H1 (cell line): ENCODE results near the gene CLEC16A. TPM values are rescaled to one million over a fixed set of nuclear protein-coding genes. Genes with fewer than 3 reads are reported as not detected.

Experiments used
- CTCF ChIA-PET: fragments of 300-600 bp; sonication (Branson Sonifier 250); formaldehyde crosslinking; loops from one replicate; lab custom pipeline; 2021; ENCODE audit not compliant: partially characterized antibody; lab: Charles Lee
- POLR2A ChIA-PET: fragments of 300-600 bp; sonication (Branson Sonifier 250); formaldehyde crosslinking; loops from one replicate; lab custom pipeline; 2021; ENCODE audit warnings: inconsistent platforms; ENCODE audit not compliant: partially characterized antibody; lab: Charles Lee
- DNase-seq, 2 experiments: peaks; one replicate each; pipeline versions ENCODE4 v3.0.0 to v3.0.0-alpha.2; 2010 to 2022; ENCODE audit warnings: low spot score in 2 of 2, low read depth in 1 of 2, mixed read lengths in 1 of 2
- FAIRE-seq: peaks from 2 replicates; lab custom pipeline; 2011; peaks lifted over from hg19 to GRCh38; lab: Jason Lieb, UNC
- H2AFZ ChIP-seq: 2 replicates; pipeline ENCODE4 v1.8.1; 2012; ENCODE audit warnings: low read length, inconsistent platforms
- H2AK5ac ChIP-seq: 2 replicates; pipeline ENCODE4 v1.6.1; 2013; ENCODE audit warnings: low read depth, low read length
- H2BK120ac ChIP-seq: replicated peaks from 2 replicates; pipeline ENCODE3; 2013; ENCODE audit warnings: low read depth, low read length, inconsistent platforms
- H2BK12ac ChIP-seq: 2 replicates; pipeline ENCODE4 v1.6.1; 2013; ENCODE audit warnings: low read depth, low read length
- H2BK15ac ChIP-seq: 2 replicates; pipeline ENCODE4 v1.6.1; 2013; ENCODE audit warnings: low read length
- H2BK20ac ChIP-seq: 2 replicates; pipeline ENCODE4 v1.6.1; 2013; ENCODE audit warnings: low read length
- H2BK5ac ChIP-seq: 2 replicates; pipeline ENCODE4 v1.6.1; 2013; ENCODE audit warnings: low read depth, low read length
- H3K14ac ChIP-seq: 2 replicates; pipeline ENCODE4 v1.6.1; 2013; ENCODE audit warnings: inconsistent platforms; ENCODE audit not compliant: insufficient read length
- H3K18ac ChIP-seq: 2 replicates; pipeline ENCODE4 v1.6.1; 2013; ENCODE audit warnings: low read length; ENCODE audit errors: extremely low read depth
- H3K23ac ChIP-seq: 2 replicates; pipeline ENCODE4 v1.6.1; 2013; ENCODE audit warnings: inconsistent platforms; ENCODE audit not compliant: insufficient read length
- H3K23me2 ChIP-seq: 2 replicates; pipeline ENCODE4 v1.6.1; 2013; ENCODE audit warnings: low read depth, low read length
- H3K27ac ChIP-seq: 2 replicates; pipeline ENCODE4 v1.6.1; 2011; ENCODE audit warnings: low read depth, low read length, inconsistent platforms
- H3K27me3 ChIP-seq, 4 experiments: replicated peaks in 1 of 4; 1 replicate in 1 of 4; 2 replicates in 3 of 4; pipeline versions ENCODE4 v1.6.1 to v1.8.1; 2011 to 2013; ENCODE audit warnings: low read length in 3 of 4, mild to moderate bottlenecking in 3 of 4, inconsistent platforms in 2 of 4, mixed read lengths in 2 of 4, moderate library complexity in 1 of 4; ENCODE audit not compliant: control insufficient read depth in 3 of 4, insufficient read depth in 3 of 4; ENCODE audit errors: extremely low read depth in 1 of 4
- H3K36me3 ChIP-seq, 4 experiments: 2 replicates each; pipeline versions ENCODE4 v1.6.1 to v1.8.1; 2011 to 2013; ENCODE audit warnings: mild to moderate bottlenecking in 4 of 4, low read length in 3 of 4, moderate library complexity in 2 of 4, control low read depth in 1 of 4, inconsistent platforms in 1 of 4; ENCODE audit not compliant: insufficient read depth in 4 of 4, control insufficient read depth in 2 of 4
- H3K4ac ChIP-seq: replicated peaks from 2 replicates; pipeline ENCODE3; 2013; ENCODE audit warnings: low read length, low read depth, mixed read lengths, inconsistent platforms; ENCODE audit not compliant: insufficient read length
- H3K4me1 ChIP-seq, 4 experiments: replicated peaks in 1 of 4; 1 replicate in 1 of 4; 2 replicates in 3 of 4; pipeline versions ENCODE4 v1.6.1 to v1.8.1; 2011 to 2013; ENCODE audit warnings: low read length in 3 of 4, inconsistent platforms in 2 of 4, mixed read lengths in 1 of 4; ENCODE audit not compliant: insufficient read depth in 4 of 4, control insufficient read depth in 3 of 4
- H3K4me2 ChIP-seq, 2 experiments: 2 replicates each; pipeline versions ENCODE4 v1.6.1 to v1.8.1; 2011 to 2013; ENCODE audit warnings: low read depth in 2 of 2, low read length in 2 of 2, control low read depth in 1 of 2, inconsistent platforms in 1 of 2, mild to moderate bottlenecking in 1 of 2; ENCODE audit not compliant: insufficient read depth in 1 of 2
- H3K4me3 ChIP-seq, 4 experiments: fragments of 200-600, 300-600 bp in 1 of 4; sonication (generic), shearing (Covaris generic), sonication (Bioruptor Twin) in 1 of 4; 2 replicates each; pipeline versions ENCODE4 v1.5.1 to v1.8.1; 2011 to 2016; ENCODE audit warnings: low read length in 4 of 4, low read depth in 3 of 4, control low read depth in 2 of 4, inconsistent platforms in 2 of 4, mild to moderate bottlenecking in 2 of 4, mixed read lengths in 1 of 4, moderate library complexity in 1 of 4; ENCODE audit not compliant: insufficient read depth in 2 of 4; ENCODE audit errors: extremely low read depth in 1 of 4
- H3K56ac ChIP-seq: replicated peaks from 2 replicates; pipeline ENCODE3; 2013; ENCODE audit warnings: low read depth, mild to moderate bottlenecking, mixed read lengths, low read length, inconsistent platforms; ENCODE audit not compliant: insufficient read length
- H3K79me1 ChIP-seq: 2 replicates; pipeline ENCODE4 v1.6.1; 2013; ENCODE audit warnings: low read depth, low read length, control low read depth
- H3K79me2 ChIP-seq, 2 experiments: 2 replicates each; pipeline versions ENCODE4 v1.6.1 to v1.8.1; 2012 to 2013; ENCODE audit warnings: low read length in 2 of 2, mild to moderate bottlenecking in 2 of 2, inconsistent platforms in 1 of 2; ENCODE audit not compliant: insufficient read depth in 2 of 2, control insufficient read depth in 1 of 2
- H3K9ac ChIP-seq, 4 experiments: replicated peaks in 1 of 4; 1 replicate in 1 of 4; 2 replicates in 3 of 4; pipeline versions ENCODE4 v1.6.1 to v1.8.1; 2011 to 2013; ENCODE audit warnings: low read depth in 3 of 4, low read length in 3 of 4, control low read depth in 2 of 4, mild to moderate bottlenecking in 2 of 4, moderate library complexity in 2 of 4, inconsistent platforms in 1 of 4; ENCODE audit errors: extremely low read depth in 1 of 4
- H3K9me3 ChIP-seq, 2 experiments: 2 replicates each; pipeline versions ENCODE4 v1.6.1 to v1.8.1; 2012 to 2013; ENCODE audit warnings: mild to moderate bottlenecking in 2 of 2, moderate library complexity in 2 of 2, control low read depth in 1 of 2, inconsistent platforms in 1 of 2, low read depth in 1 of 2, low read length in 1 of 2, mixed read lengths in 1 of 2; ENCODE audit not compliant: insufficient read depth in 2 of 2
- H4K20me1 ChIP-seq, 2 experiments: replicated peaks in 1 of 2; 2 replicates each; pipeline versions ENCODE3 to v1.8.1; 2011 to 2013; ENCODE audit warnings: inconsistent platforms in 2 of 2, low read length in 2 of 2, mild to moderate bottlenecking in 1 of 2; ENCODE audit not compliant: insufficient read depth in 2 of 2, control insufficient read depth in 1 of 2
- H4K5ac ChIP-seq: 2 replicates; pipeline ENCODE4 v1.6.1; 2013; ENCODE audit warnings: low read length, low read depth, mixed read lengths, inconsistent platforms; ENCODE audit not compliant: insufficient read length
- H4K8ac ChIP-seq: 2 replicates; pipeline ENCODE4 v1.8.0; 2013; ENCODE audit warnings: mild to moderate bottlenecking, moderate library complexity, low read length, inconsistent platforms; ENCODE audit not compliant: insufficient read depth; ENCODE audit errors: extremely low read depth
- H4K91ac ChIP-seq: replicated peaks from 2 replicates; pipeline ENCODE3; 2013; ENCODE audit warnings: low read length, mixed read lengths, inconsistent platforms; ENCODE audit not compliant: insufficient read length
- RAD21 ChIP-seq, 2 experiments: IDR thresholded peaks in 1 of 2; conservative IDR thresholded peaks in 1 of 2; 2 replicates each; pipeline ENCODE4 v1.6.1; 2011; ENCODE audit warnings: low read depth in 2 of 2, low read length in 2 of 2, improper control_type of control experiment in 1 of 2, inconsistent platforms in 1 of 2, mild to moderate bottlenecking in 1 of 2, moderate library complexity in 1 of 2
- RXRA ChIP-seq: IDR thresholded peaks from 2 replicates; pipeline ENCODE4 v1.6.1; 2011; ENCODE audit warnings: low read depth, mild to moderate bottlenecking, low read length, moderate library complexity; ENCODE audit not compliant: insufficient read depth
- WGBS, 2 experiments: shearing (Covaris generic) in 1 of 2; methylation state at CpG; one replicate each; pipeline versions ENCODE4 v1.1.6 to v1.1.7; 2013 to 2015; ENCODE audit warnings: low lambda C conversion rate in 2 of 2, mixed read lengths in 2 of 2, inconsistent platforms in 1 of 2, low coverage in 1 of 2, missing lambda C conversion rate in 1 of 2; ENCODE audit not compliant: insufficient replicate concordance in 2 of 2, insufficient coverage in 1 of 2, insufficient read length in 1 of 2; ENCODE audit errors: extremely low coverage in 1 of 2, missing lambda C conversion rate in 1 of 2; 5-methylcytosine and 5-hydroxymethylcytosine counted together
- polyA plus RNA-seq, 7 experiments: library from polyadenylated mRNA; depleted of rRNA in 3 of 7; stranded (reverse) in 5 of 7; unstranded in 2 of 7; fragments of >200 nt in 5 of 7; fragments of 200-250 nt in 2 of 7; gene quantifications; 1 replicate in 5 of 7; 2 replicates in 1 of 7; 4 replicates in 1 of 7; pipeline versions ENCODE4 v1.2.1 to v1.2.3, GENCODE V29; 2011 to 2013; ENCODE audit warnings: missing spikeins in 2 of 7, mixed read lengths in 2 of 7
- total RNA-seq: library from RNA; stranded (reverse); fragmentation: NEBNext Ultra II Directional; extraction: Animal tissue kit (Norgen Biotek cat#: 25700); gene quantifications from 2 replicates; pipeline ENCODE4 v1.2.1, GENCODE V29; 2021

The CLEC16A gene
- total and polyA plus RNA-seq, 2 of the 8 experiments (the other 6 are each of a cell fraction or from before 2014, with no cell fraction given): 7.6 to 19.3 TPM

DNA sequence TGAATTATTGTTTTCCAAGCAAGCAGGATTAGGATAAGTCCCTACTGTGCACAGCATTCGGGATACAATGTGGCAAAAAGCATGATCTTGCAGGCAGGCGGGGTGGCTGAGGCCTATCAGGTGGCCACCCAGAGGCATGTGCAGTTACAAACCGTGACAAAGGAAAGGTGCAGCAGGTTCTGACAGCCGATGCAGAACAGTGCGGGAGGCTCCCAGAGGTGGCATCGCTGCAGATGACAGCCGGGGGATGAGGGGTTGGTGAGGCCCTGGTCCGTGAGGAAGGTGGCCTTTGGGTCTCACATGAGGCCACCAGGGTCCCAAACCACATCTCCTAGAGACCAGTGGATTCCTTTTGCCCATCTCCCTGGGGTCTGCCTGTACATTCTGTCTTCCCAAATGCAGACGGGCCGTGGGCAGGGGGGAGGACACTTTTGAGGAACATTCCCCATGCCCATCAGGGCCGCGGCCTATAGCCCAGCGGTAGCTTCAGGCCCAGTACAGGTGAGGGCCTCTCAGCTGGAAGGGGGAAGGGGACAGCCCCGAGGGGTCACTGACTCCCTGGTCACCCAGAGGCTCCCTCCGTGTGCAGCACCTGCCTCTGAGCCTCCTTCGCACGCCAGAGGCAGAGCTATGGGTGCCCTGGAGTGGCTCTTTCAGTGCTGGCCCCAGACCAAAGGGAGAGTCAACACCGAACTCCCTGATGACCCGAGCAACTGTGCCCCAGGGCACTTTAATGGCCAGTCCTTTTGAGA is 226.5 kb downstream of the CLEC16A start:
- Histone ChIP-seq H3K56ac (no peak overlapping the region), H4K5ac (no peak overlapping the region), H3K4me1 (no peaks in the 10 kb centered on the region; a peak in 1 of 7 replicates), H3K4ac (no peak overlapping the region), H2BK15ac (no peak overlapping the region), H3K4me3 (no peak overlapping the region), H3K4me2 (no peak overlapping the region), H2BK20ac (no peak overlapping the region), H3K9me3 (no peaks in the 10 kb centered on the region)
- FAIRE-seq: no peak
- ChIA-PET CTCF (interaction anchor here (0.9 to 1.3 kb wide), 2 partner anchors 199 to 217 kb away, joined by 3 to 4 read pairs; no protein-coding TSS in a partner anchor), POLR2A (no interaction called here)
- WGBS, 2 experiments: 91% methylated on average over 19 of the region's 19 CpGs; no CpG with 5 or more reads in 1 of the 2 experiments
- TF ChIP-seq RXRA: no peak
- TF ChIP-seq RAD21 (IDR thresholded peaks at IDR 0.05 in 1 of 2, conservative IDR thresholded peaks at IDR 0.05 in 1 of 2; ENCODE audit: low read depth in 2 of 2, low read length in 2 of 2): no peak
- TF ChIP-seq, all 59 proteins: peak for 0
- Histone ChIP-seq H3K27ac (no peak overlapping the region), H3K9ac (no peak overlapping the region), H2BK12ac (no peak overlapping the region), H2AK5ac (no peak overlapping the region), H3K79me1 (no peaks in the 10 kb centered on the region; the same call in 1 of the 2 replicates), H4K8ac (no peak overlapping the region), H3K18ac (no peak overlapping the region), H2BK5ac (no peak overlapping the region), H3K27me3 (no peaks in the 10 kb centered on the region), H2AFZ (no peak overlapping the region), H3K23me2 (0 out of 2 replicates have a peak, but pooled peaks cover 4% of the 10 kb centered on the region), H2BK120ac (no peak overlapping the region), H3K23ac (no peak overlapping the region), H3K79me2 (peaks cover 0 to 4% of the 10 kb centered on the region in 2 experiments; a peak in 1 of 4 replicates), H4K91ac (no peak overlapping the region), H3K36me3 (peaks cover 0 to 3% (median 0%) of the 10 kb centered on the region in 4 experiments; a peak in 1 of 8 replicates), H4K20me1 (peaks cover 0 to 5% of the 10 kb centered on the region in 2 experiments), H3K14ac (no peak overlapping the region)
- no peak for DNase-seq
